Adrenal gland (tissue), 5 donors: ENCODE results near the gene ARL15.

Experiments used
- CTCF ChIP-seq, 6 experiments: fragments of 450-650 bp in 4 of 6; fragments of 200-600 bp in 2 of 6; sonication (generic) in 1 of 6; IDR thresholded peaks; 1 replicate in 5 of 6; 2 replicates in 1 of 6; pipeline versions ENCODE4 v1.5.1 to v1.8.0; 2016 to 2021; ENCODE audit warnings: antibody characterized with exemption in 6 of 6, mild to moderate bottlenecking in 2 of 6, moderate library complexity in 1 of 6
- POLR2A ChIP-seq, 2 donors: fragments of 450-650 bp; IDR thresholded peaks; one replicate each; pipeline ENCODE4 v1.6.1; 2017; ENCODE audit warnings: antibody characterized with exemption in 2 of 2, mild to moderate bottlenecking in 2 of 2, moderate library complexity in 1 of 2
- donor health status: DM: no; HTN: no; CAD: no.

DNA sequence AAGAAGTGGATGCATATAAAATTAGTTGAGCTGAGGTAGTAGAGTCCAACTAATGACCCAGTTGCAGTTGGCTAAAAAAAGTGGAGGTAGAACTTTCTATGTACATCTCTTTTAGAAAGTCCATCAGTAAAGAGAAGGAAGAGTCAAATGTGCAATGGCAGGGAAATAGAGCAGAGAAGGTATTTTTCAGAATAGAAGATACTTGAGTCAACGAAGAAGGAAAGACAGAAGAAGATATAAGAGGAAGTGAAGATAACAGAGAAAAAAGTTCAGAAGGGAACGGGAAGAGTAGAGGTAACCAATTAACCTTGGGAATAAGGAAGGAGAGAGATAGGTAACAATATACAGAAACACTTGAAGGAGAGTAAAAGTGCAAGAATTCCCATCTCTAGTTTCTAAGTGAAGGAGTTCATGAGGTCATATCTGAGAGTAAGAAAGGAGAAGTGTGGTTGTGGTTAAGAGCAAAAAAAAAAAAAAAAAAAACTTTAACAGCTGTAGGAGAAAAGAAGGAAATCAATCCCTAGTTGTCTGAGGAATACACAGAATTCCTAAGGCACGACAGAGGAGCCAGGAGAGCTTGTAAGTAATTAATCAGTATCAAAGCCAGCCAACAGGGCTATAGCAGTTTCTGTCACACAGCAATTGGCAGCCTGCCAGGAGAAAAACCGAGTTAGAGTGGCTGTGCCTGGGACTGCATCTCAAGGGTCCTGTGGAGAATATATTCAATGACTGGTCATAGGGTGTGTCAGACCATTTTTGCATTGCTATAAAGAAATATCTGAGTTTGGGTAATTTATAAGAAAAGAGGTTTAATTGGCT lies 61.0 kb downstream of the ARL15 start:
- TF ChIP-seq CTCF (IDR thresholded peaks at IDR 0.05) (no peak), POLR2A (IDR thresholded peaks at IDR 0.05) (no peak)
